ENCODE data around the gene APH1B. TPM values are rescaled to one million over a fixed set of nuclear protein-coding genes. Genes with fewer than 3 reads are reported as not detected.

Gene APH1B
- total and polyA plus RNA-seq, 2 donors (not counting 3 experiments of a cell fraction or from before 2014, with no cell fraction given), result 14.6 to 24.6 TPM

GRCh38 chr15:63330926-63331325 is 53.5 kb downstream of the APH1B start:
- intact Hi-C loops (cut with micrococcal nuclease), result no loop called here
- Histone ChIP-seq H3K9me3 (replicated peaks; ENCODE audit: control insufficient read depth, insufficient read depth, low read length) (no peaks in the 10 kb centered on the region), H3K4me1 (ENCODE audit: control insufficient read depth, extremely low read depth, insufficient read depth, low read length) (peaks cover 10% of the 10 kb centered on the region), H3K27me3 (ENCODE audit: control insufficient read depth in 2 of 2, insufficient read depth in 2 of 2, low read length in 2 of 2) (no peaks in the 10 kb centered on the region), H3K9ac (replicated peaks; ENCODE audit: extremely low read depth, insufficient read depth, low read length) (no peak overlapping the region), H2AFZ (ENCODE audit: low read depth, low read length) (no peak overlapping the region), H3K9me1 (replicated peaks; ENCODE audit: control insufficient read depth, extremely low read depth, insufficient read depth, low read length) (no peaks in the 10 kb centered on the region), H3K4me2 (ENCODE audit: insufficient read depth, low read length) (no peak overlapping the region), H4K20me1 (replicated peaks; ENCODE audit: control insufficient read depth, extremely low read depth, insufficient read depth, low read length) (no peaks in the 10 kb centered on the region), H3K27ac (ENCODE audit: insufficient read depth, low read depth, low read length) (no peak overlapping the region), H3K36me3 (ENCODE audit: control insufficient read depth in 2 of 2, extremely low read depth in 1 of 2, insufficient read depth in 2 of 2, low read length in 2 of 2) (no peaks in the 10 kb centered on the region), H3K79me2 (ENCODE audit: control insufficient read depth, insufficient read depth, low read length) (no peaks in the 10 kb centered on the region), H3K4me3 (replicated peaks in 1 of 3; ENCODE audit: insufficient read depth in 1 of 3, low read depth in 1 of 3, low read length in 3 of 3) (no peak overlapping the region)
- ChIA-PET POLR2A (no interaction called here), CTCF (no interaction called here)
- FAIRE-seq (no peak), DNase-seq (ENCODE audit: low read depth, low spot score) (no peak)
- TF ChIP-seq POLR2AphosphoS5 (IDR thresholded peaks at IDR 0.05; ENCODE audit: insufficient read depth, low read depth, low read length), result no peak
- TF ChIP-seq JUN (IDR thresholded peaks at IDR 0.05; ENCODE audit: borderline replicate concordance, insufficient read depth, insufficient read length, low read depth), result no peak
- BruUV-seq (replicated peaks), result no TSS peak
- dilution Hi-C loops (cut with MboI; ENCODE audit: extremely low pct_ligation_motif_present, low sequenced_read_pairs), result no loop called here

DNA sequence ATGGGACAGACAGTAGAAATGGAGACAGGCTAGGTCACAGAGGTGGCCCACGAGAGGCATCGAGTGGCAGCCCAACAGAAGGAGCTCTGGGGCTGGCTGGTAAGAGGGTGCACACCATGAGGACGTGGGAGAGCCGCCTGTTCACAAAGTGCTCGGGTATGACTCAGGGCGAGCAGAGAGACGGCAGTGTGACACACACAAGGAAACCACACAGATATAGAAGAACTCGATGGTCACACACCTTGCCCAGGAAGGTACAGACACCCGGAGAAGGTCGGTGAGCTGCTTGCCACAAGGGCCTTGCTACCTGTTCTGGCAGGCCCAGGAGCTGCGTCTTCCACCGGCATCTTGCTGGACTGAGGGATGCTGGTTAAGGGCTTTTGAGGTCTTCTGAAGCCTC is 54.1 kb downstream of the APH1B start:
- POLR2A ChIA-PET, result no interaction called here
- no peak for DNase-seq (ENCODE audit: low read depth, low spot score)

More for the DNA sequence above, 54.1 kb downstream of the APH1B start:
- no peaks in the 10 kb centered on the region for H3K27me3 ChIP-seq (ENCODE audit: control insufficient read depth in 2 of 2, insufficient read depth in 2 of 2, low read length in 2 of 2)
- intact Hi-C loops (cut with micrococcal nuclease) (no loop called here), dilution Hi-C loops (cut with MboI; ENCODE audit: extremely low pct_ligation_motif_present, low sequenced_read_pairs) (no loop called here)
- BruUV-seq (replicated peaks), result no TSS peak
- no peaks in the 10 kb centered on the region for H4K20me1 ChIP-seq (replicated peaks; ENCODE audit: control insufficient read depth, extremely low read depth, insufficient read depth, low read length)
- no peak overlapping the region for H3K9ac ChIP-seq (replicated peaks; ENCODE audit: extremely low read depth, insufficient read depth, low read length)
- H3K9me3 ChIP-seq (replicated peaks; ENCODE audit: control insufficient read depth, insufficient read depth, low read length), result no peaks in the 10 kb centered on the region
- H3K4me3 ChIP-seq (replicated peaks in 1 of 3; ENCODE audit: insufficient read depth in 1 of 3, low read depth in 1 of 3, low read length in 3 of 3), result no peak overlapping the region
- FAIRE-seq, result no peak
- no peak overlapping the region for H3K27ac ChIP-seq (ENCODE audit: insufficient read depth, low read depth, low read length)
- CTCF ChIA-PET, result no interaction called here
- peaks cover 10% of the 10 kb centered on the region for H3K4me1 ChIP-seq (ENCODE audit: control insufficient read depth, extremely low read depth, insufficient read depth, low read length)
- no peaks in the 10 kb centered on the region for H3K79me2 ChIP-seq (ENCODE audit: control insufficient read depth, insufficient read depth, low read length)
- TF ChIP-seq POLR2A (IDR thresholded peaks at IDR 0.05; ENCODE audit: low read depth, low read length) (no peak), EZH2 (IDR thresholded peaks at IDR 0.05; ENCODE audit: borderline replicate concordance, low read depth, low read length, severe bottlenecking) (no peak), GATA2 (IDR thresholded peaks at IDR 0.05; ENCODE audit: insufficient read depth, insufficient read length, low read depth, low read length) (no peak), MYC (IDR thresholded peaks at IDR 0.05; ENCODE audit: low read depth, low read length) (no peak), MAX (IDR thresholded peaks at IDR 0.05; ENCODE audit: insufficient read depth, insufficient read length) (no peak), FOS (IDR thresholded peaks at IDR 0.05; ENCODE audit: borderline replicate concordance, insufficient read depth, low read length) (no peak), JUN (IDR thresholded peaks at IDR 0.05; ENCODE audit: borderline replicate concordance, insufficient read depth, insufficient read length, low read depth) (no peak), POLR2AphosphoS5 (IDR thresholded peaks at IDR 0.05; ENCODE audit: insufficient read depth, low read depth, low read length) (no peak)
- TF ChIP-seq, protein P1, sequence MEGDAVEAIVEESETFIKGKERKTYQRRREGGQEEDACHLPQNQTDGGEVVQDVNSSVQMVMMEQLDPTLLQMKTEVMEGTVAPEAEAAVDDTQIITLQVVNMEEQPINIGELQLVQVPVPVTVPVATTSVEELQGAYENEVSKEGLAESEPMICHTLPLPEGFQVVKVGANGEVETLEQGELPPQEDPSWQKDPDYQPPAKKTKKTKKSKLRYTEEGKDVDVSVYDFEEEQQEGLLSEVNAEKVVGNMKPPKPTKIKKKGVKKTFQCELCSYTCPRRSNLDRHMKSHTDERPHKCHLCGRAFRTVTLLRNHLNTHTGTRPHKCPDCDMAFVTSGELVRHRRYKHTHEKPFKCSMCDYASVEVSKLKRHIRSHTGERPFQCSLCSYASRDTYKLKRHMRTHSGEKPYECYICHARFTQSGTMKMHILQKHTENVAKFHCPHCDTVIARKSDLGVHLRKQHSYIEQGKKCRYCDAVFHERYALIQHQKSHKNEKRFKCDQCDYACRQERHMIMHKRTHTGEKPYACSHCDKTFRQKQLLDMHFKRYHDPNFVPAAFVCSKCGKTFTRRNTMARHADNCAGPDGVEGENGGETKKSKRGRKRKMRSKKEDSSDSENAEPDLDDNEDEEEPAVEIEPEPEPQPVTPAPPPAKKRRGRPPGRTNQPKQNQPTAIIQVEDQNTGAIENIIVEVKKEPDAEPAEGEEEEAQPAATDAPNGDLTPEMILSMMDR (IDR thresholded peaks at IDR 0.05; ENCODE audit: extremely low read depth in 1 of 2, insufficient read depth in 1 of 2, low read depth in 1 of 2, low read length in 2 of 2), result no peak
- no peak overlapping the region for H2AFZ ChIP-seq (ENCODE audit: low read depth, low read length)
- no peak overlapping the region for H3K4me2 ChIP-seq (ENCODE audit: insufficient read depth, low read length)
- no peaks in the 10 kb centered on the region for H3K9me1 ChIP-seq (replicated peaks; ENCODE audit: control insufficient read depth, extremely low read depth, insufficient read depth, low read length)
- no peaks in the 10 kb centered on the region for H3K36me3 ChIP-seq (ENCODE audit: control insufficient read depth in 2 of 2, extremely low read depth in 1 of 2, insufficient read depth in 2 of 2, low read length in 2 of 2)
